Parathyroid adenoma (tissue), 2 donors: ENCODE data around the gene OR4D1.
"Not testable (repeated sequence)": the region's sequence is repeated elsewhere in the genome, so short reads cannot be mapped to it uniquely, and the experiment has no call there.

Experiments used
- H2AFZ ChIP-seq: fragments of 300-600 bp; sonication (generic); one replicate; pipeline ENCODE4 v1.7.0; 2017; ENCODE audit warnings: antibody characterized with exemption, mild to moderate bottlenecking
- H3K27ac ChIP-seq: fragments of 300-600 bp; sonication (generic); one replicate; pipeline ENCODE4 v1.7.0; 2017
- H3K27me3 ChIP-seq: fragments of 300-600 bp; sonication (generic); one replicate; pipeline ENCODE4 v1.7.0; 2017; ENCODE audit warnings: low read length; ENCODE audit not compliant: control insufficient read depth, insufficient read depth
- H3K36me3 ChIP-seq: fragments of 300-600 bp; sonication (generic); one replicate; pipeline ENCODE4 v1.7.0; 2017; ENCODE audit warnings: low read length; ENCODE audit not compliant: control insufficient read depth, insufficient read depth
- H3K4me1 ChIP-seq: fragments of 300-600 bp; sonication (generic); one replicate; pipeline ENCODE4 v1.7.0; 2017; ENCODE audit warnings: control low read depth
- H3K4me2 ChIP-seq: fragments of 300-600 bp; sonication (generic); one replicate; pipeline ENCODE4 v1.7.0; 2017; ENCODE audit warnings: low read length
- H3K4me3 ChIP-seq: fragments of 300-600 bp; sonication (generic); one replicate; pipeline ENCODE4 v1.7.0; 2017; ENCODE audit warnings: low read depth, low read length
- H3K79me2 ChIP-seq: fragments of 300-600 bp; sonication (generic); one replicate; pipeline ENCODE4 v1.7.0; 2017; ENCODE audit warnings: control low read depth
- H3K9ac ChIP-seq: fragments of 300-600 bp; sonication (generic); one replicate; pipeline ENCODE4 v1.7.0; 2017; ENCODE audit warnings: mild to moderate bottlenecking
- H3K9me3 ChIP-seq: fragments of 300-600 bp; sonication (generic); one replicate; pipeline ENCODE4 v1.7.0; 2017; ENCODE audit warnings: low read length; ENCODE audit not compliant: control insufficient read depth
- TF ChIP-seq, protein P1 (sequence below): fragments of 300-600 bp; sonication (generic); IDR thresholded peaks from one replicate; pipeline ENCODE4 v1.7.0; 2017; ENCODE audit warnings: antibody characterized with exemption, mild to moderate bottlenecking
- donor health status: primary hyperparathyroidism.

Gene OR4D1

DNA sequence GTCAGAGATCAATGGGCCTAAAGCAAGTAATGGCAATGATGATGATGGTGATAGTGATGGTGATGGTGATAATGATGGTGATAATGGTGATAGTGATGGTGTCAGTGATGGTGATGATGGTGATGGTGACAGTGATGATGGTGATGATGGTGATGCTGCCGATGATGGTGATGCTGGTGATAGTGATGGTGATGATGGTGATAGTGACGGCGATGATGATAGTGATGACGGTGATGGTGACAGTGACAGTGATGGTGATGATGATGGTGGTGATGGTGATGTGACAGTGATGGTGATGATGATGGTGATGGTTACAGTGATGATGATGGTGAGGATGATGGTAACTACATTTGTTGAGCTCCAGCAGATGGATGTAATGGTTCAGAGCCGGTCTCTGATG, 30.8 kb upstream of the OR4D1 start:
- H3K4me3 ChIP-seq = no peak overlapping the region
- TF ChIP-seq, protein P1, sequence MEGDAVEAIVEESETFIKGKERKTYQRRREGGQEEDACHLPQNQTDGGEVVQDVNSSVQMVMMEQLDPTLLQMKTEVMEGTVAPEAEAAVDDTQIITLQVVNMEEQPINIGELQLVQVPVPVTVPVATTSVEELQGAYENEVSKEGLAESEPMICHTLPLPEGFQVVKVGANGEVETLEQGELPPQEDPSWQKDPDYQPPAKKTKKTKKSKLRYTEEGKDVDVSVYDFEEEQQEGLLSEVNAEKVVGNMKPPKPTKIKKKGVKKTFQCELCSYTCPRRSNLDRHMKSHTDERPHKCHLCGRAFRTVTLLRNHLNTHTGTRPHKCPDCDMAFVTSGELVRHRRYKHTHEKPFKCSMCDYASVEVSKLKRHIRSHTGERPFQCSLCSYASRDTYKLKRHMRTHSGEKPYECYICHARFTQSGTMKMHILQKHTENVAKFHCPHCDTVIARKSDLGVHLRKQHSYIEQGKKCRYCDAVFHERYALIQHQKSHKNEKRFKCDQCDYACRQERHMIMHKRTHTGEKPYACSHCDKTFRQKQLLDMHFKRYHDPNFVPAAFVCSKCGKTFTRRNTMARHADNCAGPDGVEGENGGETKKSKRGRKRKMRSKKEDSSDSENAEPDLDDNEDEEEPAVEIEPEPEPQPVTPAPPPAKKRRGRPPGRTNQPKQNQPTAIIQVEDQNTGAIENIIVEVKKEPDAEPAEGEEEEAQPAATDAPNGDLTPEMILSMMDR = no peak
- peaks cover 3% of the 10 kb centered on the region for H3K4me1 ChIP-seq
- H3K9me3 ChIP-seq = no peaks in the 10 kb centered on the region
- no peak overlapping the region for H3K27ac ChIP-seq
- no peaks in the 10 kb centered on the region for H3K27me3 ChIP-seq
- H3K79me2 ChIP-seq = no peaks in the 10 kb centered on the region
- H3K36me3 ChIP-seq = no peaks in the 10 kb centered on the region
- no peak overlapping the region for H3K4me2 ChIP-seq
- H2AFZ ChIP-seq = no peak overlapping the region
- no peak overlapping the region for H3K9ac ChIP-seq

DNA sequence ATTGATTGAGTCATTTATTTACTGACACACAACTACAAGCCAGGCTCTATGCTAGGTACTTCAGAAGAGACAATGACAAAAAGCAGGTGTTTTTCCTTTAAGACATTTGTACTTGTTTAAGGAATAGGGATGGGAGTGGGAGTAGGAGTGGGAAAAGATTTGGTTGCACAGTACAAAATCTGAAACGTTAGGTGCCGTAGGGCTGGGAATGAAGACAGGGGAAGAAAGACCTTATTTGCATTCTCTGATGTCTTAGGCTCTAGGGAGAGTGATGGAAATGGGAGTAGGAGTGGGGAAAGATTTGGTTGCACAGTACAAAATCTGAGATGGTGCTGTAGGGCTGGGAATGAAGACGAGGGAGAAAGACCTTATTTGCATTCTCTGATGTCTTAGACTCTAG, 28.7 kb upstream of the OR4D1 start:
- no peaks in the 10 kb centered on the region for H3K79me2 ChIP-seq
- TF ChIP-seq, protein P1 = no peak

DNA sequence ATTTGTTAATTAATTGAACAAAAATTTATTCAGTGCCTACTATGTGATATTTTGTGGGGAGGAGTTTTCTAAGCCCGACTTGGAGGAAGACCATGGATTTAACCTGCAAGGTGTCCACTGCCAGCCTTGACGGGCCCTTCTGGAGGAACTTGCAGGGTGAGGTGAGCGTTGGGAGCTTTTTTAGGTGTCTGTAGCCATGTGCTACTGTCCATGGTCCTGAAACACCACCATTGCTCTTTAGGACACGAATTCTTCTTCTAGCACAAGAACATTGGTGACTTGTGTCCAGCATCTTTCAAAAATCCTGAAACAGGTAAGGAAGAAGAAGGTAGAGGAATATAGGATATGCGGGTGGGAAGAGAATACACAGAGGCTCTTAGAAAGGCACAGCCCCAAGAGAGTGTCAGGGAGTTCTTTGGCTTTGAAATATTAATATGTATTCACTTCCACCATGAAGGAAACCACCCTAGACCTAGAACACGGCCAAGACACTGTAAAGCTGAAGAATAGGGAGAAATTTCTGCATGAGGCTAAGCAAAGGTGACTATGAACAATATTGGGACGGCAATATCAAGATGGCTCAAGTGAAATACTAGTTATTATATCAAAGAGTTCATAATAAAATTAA, 27.9 kb upstream of the OR4D1 start:
- TF ChIP-seq, protein P1 = no peak
- H3K4me2 ChIP-seq = no peak overlapping the region

More for the DNA sequence above, 28.7 kb upstream of the OR4D1 start:
- H3K27ac ChIP-seq = no peak overlapping the region
- H3K9ac ChIP-seq = no peak overlapping the region
- no peak overlapping the region for H2AFZ ChIP-seq
- no peaks in the 10 kb centered on the region for H3K36me3 ChIP-seq
- H3K27me3 ChIP-seq = no peaks in the 10 kb centered on the region
- no peaks in the 10 kb centered on the region for H3K9me3 ChIP-seq
- H3K4me1 ChIP-seq = no peaks in the 10 kb centered on the region
- no peak overlapping the region for H3K4me2 ChIP-seq
- H3K4me3 ChIP-seq = no peak overlapping the region

DNA sequence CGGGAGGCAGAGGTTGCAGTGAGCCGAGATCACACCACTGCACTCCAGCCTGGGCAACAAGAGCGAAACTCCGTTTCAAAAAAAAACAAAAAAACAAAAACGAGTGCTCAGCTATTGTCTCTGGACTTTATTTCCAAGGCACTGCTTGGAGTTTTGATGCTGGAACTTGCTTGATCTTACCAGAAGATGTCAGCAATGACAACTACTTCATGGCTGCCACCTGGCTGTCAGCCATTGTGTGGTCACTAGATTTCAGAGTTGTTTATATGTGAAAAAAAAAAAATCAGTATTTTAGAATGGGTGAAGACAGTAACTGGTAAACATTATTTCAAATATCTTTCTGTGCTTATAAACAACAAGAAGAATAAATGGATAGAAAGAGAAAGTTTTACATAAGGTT, 26.3 kb upstream of the OR4D1 start:
- H2AFZ ChIP-seq = no peak overlapping the region
- no peaks in the 10 kb centered on the region for H3K36me3 ChIP-seq
- no peaks in the 10 kb centered on the region for H3K4me1 ChIP-seq
- no peak overlapping the region for H3K27ac ChIP-seq
- H3K4me2 ChIP-seq = no peak overlapping the region
- H3K9me3 ChIP-seq = no peaks in the 10 kb centered on the region
- TF ChIP-seq, protein P1 = peak; percentile 51
- H3K9ac ChIP-seq = no peak overlapping the region
- H3K79me2 ChIP-seq = no peaks in the 10 kb centered on the region
- H3K27me3 ChIP-seq = no peaks in the 10 kb centered on the region
- no peak overlapping the region for H3K4me3 ChIP-seq

More for the DNA sequence above, 27.9 kb upstream of the OR4D1 start:
- H3K9me3 ChIP-seq = no peaks in the 10 kb centered on the region
- H3K36me3 ChIP-seq = no peaks in the 10 kb centered on the region
- no peak overlapping the region for H3K4me3 ChIP-seq
- H3K4me1 ChIP-seq = no peaks in the 10 kb centered on the region
- no peaks in the 10 kb centered on the region for H3K27me3 ChIP-seq
- no peak overlapping the region for H2AFZ ChIP-seq
- H3K27ac ChIP-seq = no peak overlapping the region
- no peaks in the 10 kb centered on the region for H3K79me2 ChIP-seq
- H3K9ac ChIP-seq = no peak overlapping the region

DNA sequence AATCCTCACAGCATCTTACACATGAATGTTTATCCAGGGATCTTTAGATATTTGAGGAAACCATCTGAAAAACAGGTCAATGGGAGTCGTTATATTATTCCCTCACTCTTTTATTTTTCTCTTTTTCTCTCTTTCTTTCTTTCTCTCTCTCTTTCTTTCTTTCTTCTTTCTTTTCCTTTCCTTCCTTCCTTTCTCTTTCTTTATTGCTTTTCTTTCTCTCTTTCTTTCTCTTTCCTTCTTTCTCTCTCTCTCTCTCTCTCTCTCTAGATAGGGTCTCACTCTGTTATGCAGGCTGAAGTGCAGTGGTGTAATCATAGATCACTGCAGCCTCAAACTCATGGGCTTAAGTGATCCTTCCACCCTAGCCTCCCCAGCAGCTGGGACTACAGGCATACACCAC, 20.3 kb upstream of the OR4D1 start:
- TF ChIP-seq, protein P1 = no peak
- no peak overlapping the region for H2AFZ ChIP-seq
- no peak overlapping the region for H3K4me3 ChIP-seq
- H3K27ac ChIP-seq = no peak overlapping the region
- H3K4me1 ChIP-seq = no peaks in the 10 kb centered on the region
- H3K27me3 ChIP-seq = no peaks in the 10 kb centered on the region
- H3K4me2 ChIP-seq = no peak overlapping the region
- H3K9me3 ChIP-seq = no peaks in the 10 kb centered on the region
- H3K79me2 ChIP-seq = no peaks in the 10 kb centered on the region
- H3K9ac ChIP-seq = no peak overlapping the region
- H3K36me3 ChIP-seq = no peaks in the 10 kb centered on the region

DNA sequence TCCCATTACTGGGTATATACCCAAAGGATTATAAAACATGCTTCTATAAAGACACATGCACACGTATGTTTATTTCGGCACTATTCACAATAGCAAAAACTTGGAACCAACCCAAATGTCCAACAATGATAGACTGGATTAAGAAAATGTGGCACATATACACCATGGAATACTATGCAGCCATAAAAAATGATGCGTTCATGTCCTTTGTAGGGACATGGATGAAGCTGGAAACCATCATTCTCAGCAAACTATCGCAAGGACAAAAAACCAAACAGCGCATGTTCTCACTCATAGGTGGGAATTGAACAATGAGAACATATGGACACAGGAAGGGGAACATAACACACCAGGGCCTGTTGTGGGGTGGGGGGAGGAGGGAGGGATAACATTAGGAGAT, 15.5 kb upstream of the OR4D1 start:
- not testable (repeated sequence) for H3K79me2 ChIP-seq, H2AFZ ChIP-seq, H3K36me3 ChIP-seq, H3K4me2 ChIP-seq, H3K9ac ChIP-seq, H3K4me3 ChIP-seq, H3K27me3 ChIP-seq, H3K27ac ChIP-seq, H3K4me1 ChIP-seq, H3K9me3 ChIP-seq
